WTC11 (cell line): Measurements from ENCODE around the gene VGLL3.
"Not testable (repeated sequence)": the region's sequence is repeated elsewhere in the genome, so short reads cannot be mapped to it uniquely, and the experiment has no call there.

ENCODE experiments used
- CREM ChIP-seq: sonication (generic); formaldehyde crosslinking; IDR thresholded peaks from 2 replicates; pipeline ENCODE4 v1.8.1; 2022; ENCODE audit warnings: mild to moderate bottlenecking, missing genetic modification reagents, moderate library complexity
- TF ChIP-seq, protein P1 (sequence below): sonication (generic); formaldehyde crosslinking; IDR thresholded peaks from 2 replicates; pipeline ENCODE4 v1.8.1; 2022; ENCODE audit warnings: low read depth, missing genetic modification reagents, borderline replicate concordance

DNA sequence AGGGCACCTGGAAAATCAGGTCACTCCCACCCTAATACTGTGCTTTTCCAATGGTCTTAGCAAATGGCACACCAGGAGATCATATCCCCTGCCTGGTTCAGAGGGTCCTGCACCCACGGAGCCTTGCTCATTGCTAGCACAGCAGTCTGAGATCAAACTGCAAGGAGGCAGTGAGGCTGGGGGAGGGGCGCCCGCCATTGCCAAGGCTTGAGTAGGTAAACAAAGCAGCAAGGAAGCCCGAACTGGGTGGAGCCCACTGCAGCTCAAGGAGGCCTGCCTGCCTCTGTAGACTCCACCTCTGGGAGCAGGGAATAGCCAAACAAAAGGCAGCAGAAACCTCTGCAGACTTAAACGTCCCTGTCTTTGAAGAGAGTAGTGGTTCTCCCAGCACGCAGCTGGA is 26.4 kb upstream of the VGLL3 start:
- TF ChIP-seq CREM (CRISPR knock-in tag) = not testable (repeated sequence)
- TF ChIP-seq, protein P1, sequence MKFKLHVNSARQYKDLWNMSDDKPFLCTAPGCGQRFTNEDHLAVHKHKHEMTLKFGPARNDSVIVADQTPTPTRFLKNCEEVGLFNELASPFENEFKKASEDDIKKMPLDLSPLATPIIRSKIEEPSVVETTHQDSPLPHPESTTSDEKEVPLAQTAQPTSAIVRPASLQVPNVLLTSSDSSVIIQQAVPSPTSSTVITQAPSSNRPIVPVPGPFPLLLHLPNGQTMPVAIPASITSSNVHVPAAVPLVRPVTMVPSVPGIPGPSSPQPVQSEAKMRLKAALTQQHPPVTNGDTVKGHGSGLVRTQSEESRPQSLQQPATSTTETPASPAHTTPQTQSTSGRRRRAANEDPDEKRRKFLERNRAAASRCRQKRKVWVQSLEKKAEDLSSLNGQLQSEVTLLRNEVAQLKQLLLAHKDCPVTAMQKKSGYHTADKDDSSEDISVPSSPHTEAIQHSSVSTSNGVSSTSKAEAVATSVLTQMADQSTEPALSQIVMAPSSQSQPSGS (CRISPR knock-in tag) = not testable (repeated sequence)
